ENCODE data around the gene RELN. TPM values are rescaled to one million over a fixed set of nuclear protein-coding genes. Genes with fewer than 3 reads are reported as not detected.

RELN gene
- total and polyA plus RNA-seq, 2 donors (not counting 1 experiment from before 2014, with no cell fraction given): not detected

DNA sequence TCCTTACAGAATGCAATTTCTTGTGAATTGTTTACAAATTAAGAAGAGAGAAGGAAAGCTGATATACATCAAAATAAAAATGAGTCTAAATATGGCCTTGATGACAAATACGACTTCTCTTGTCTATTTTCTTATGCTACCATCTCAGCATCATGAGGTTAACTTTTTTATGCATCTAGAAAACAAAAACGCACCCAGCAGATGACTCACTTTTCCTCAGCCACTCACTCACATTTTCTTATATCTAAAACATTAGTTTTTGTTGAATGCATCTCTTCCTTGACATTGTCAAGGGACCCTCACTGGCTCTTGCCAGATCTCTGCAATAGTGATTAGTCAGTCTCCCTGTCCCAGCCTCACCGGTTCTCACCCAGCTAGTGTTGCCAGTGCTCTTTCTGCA lies 287.0 kb downstream of the RELN start:
- H3K4me3 Mint-ChIP-seq: no peak overlapping the region
- Histone ChIP-seq H3K4me3 (ENCODE audit: control extremely low read depth in 1 of 5, extremely low read depth in 1 of 5, insufficient read depth in 1 of 5, low read depth in 2 of 5, low read length in 4 of 5) (no peak overlapping the region), H3K36me3 (replicated peaks in 1 of 2; ENCODE audit: control extremely low read depth in 1 of 2, control insufficient read depth in 1 of 2, extremely low read depth in 1 of 2, insufficient read depth in 2 of 2, low read length in 1 of 2) (no peaks in the 10 kb centered on the region), H3K27ac (ENCODE audit: low read length in 2 of 2) (no peak overlapping the region), H2AFZ (ENCODE audit: insufficient read depth, low read depth, low read length, poor library complexity, severe bottlenecking) (no peak overlapping the region), H3K79me2 (ENCODE audit: control insufficient read depth, insufficient read depth, low read length) (no peaks in the 10 kb centered on the region), H3K4me1 (ENCODE audit: control insufficient read depth in 2 of 2, insufficient read depth in 2 of 2, low read length in 2 of 2) (no peaks in the 10 kb centered on the region), H3K27me3 (replicated peaks in 1 of 4; ENCODE audit: control extremely low read depth in 1 of 4, control insufficient read depth in 3 of 4, insufficient read depth in 4 of 4, low read length in 3 of 4) (peaks cover 0 to 4% (median 0%) of the 10 kb centered on the region in 4 experiments), H3K9ac (ENCODE audit: low read length) (no peak overlapping the region), H3K4me2 (replicated peaks; ENCODE audit: low read depth, low read length, poor library complexity, severe bottlenecking) (no peak overlapping the region), H3K9me3 (ENCODE audit: control extremely low read depth in 1 of 3, control insufficient read depth in 2 of 3, insufficient read depth in 1 of 3, low read length in 2 of 3) (no peaks in the 10 kb centered on the region), H4K20me1 (ENCODE audit: control insufficient read depth, insufficient read depth, low read length, poor library complexity, severe bottlenecking) (no peaks in the 10 kb centered on the region)
- H3K4me1 Mint-ChIP-seq: no peaks in the 10 kb centered on the region
- H3K9me3 Mint-ChIP-seq (ENCODE audit: insufficient read depth): no peaks in the 10 kb centered on the region
- no peak for ATAC-seq (ENCODE audit: low read depth)
- CTCF ChIA-PET: no interaction called here
- WGBS (ENCODE audit: insufficient coverage): 71% methylated on average over 2 of the region's 3 CpGs
- H3K27ac Mint-ChIP-seq: no peak overlapping the region
- POLR2A ChIA-PET: no interaction called here
- TF ChIP-seq, protein P1, sequence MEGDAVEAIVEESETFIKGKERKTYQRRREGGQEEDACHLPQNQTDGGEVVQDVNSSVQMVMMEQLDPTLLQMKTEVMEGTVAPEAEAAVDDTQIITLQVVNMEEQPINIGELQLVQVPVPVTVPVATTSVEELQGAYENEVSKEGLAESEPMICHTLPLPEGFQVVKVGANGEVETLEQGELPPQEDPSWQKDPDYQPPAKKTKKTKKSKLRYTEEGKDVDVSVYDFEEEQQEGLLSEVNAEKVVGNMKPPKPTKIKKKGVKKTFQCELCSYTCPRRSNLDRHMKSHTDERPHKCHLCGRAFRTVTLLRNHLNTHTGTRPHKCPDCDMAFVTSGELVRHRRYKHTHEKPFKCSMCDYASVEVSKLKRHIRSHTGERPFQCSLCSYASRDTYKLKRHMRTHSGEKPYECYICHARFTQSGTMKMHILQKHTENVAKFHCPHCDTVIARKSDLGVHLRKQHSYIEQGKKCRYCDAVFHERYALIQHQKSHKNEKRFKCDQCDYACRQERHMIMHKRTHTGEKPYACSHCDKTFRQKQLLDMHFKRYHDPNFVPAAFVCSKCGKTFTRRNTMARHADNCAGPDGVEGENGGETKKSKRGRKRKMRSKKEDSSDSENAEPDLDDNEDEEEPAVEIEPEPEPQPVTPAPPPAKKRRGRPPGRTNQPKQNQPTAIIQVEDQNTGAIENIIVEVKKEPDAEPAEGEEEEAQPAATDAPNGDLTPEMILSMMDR (IDR thresholded peaks at IDR 0.05): no peak
- TF ChIP-seq EZH2 (IDR thresholded peaks at IDR 0.05; ENCODE audit: borderline replicate concordance, insufficient read depth, low read depth, low read length, poor library complexity, severe bottlenecking): no peak
- intact Hi-C loops (cut with micrococcal nuclease): no loop called here
- DNase-seq: no peak
- H3K27me3 Mint-ChIP-seq: no peaks in the 10 kb centered on the region

- Histone ChIP-seq H3K9ac (ENCODE audit: low read length) (no peak overlapping the region), H3K4me1 (ENCODE audit: control insufficient read depth in 2 of 2, insufficient read depth in 2 of 2, low read length in 2 of 2) (no peaks in the 10 kb centered on the region), H4K20me1 (ENCODE audit: control insufficient read depth, insufficient read depth, low read length, poor library complexity, severe bottlenecking) (no peaks in the 10 kb centered on the region), H3K36me3 (replicated peaks in 1 of 2; ENCODE audit: control extremely low read depth in 1 of 2, control insufficient read depth in 1 of 2, extremely low read depth in 1 of 2, insufficient read depth in 2 of 2, low read length in 1 of 2) (no peaks in the 10 kb centered on the region), H3K27me3 (replicated peaks in 1 of 4; ENCODE audit: control extremely low read depth in 1 of 4, control insufficient read depth in 3 of 4, insufficient read depth in 4 of 4, low read length in 3 of 4) (peaks cover 0 to 4% (median 0%) of the 10 kb centered on the region in 4 experiments), H3K79me2 (ENCODE audit: control insufficient read depth, insufficient read depth, low read length) (no peaks in the 10 kb centered on the region), H3K4me2 (replicated peaks; ENCODE audit: low read depth, low read length, poor library complexity, severe bottlenecking) (no peak overlapping the region), H3K27ac (ENCODE audit: low read length in 2 of 2) (no peak overlapping the region), H3K9me3 (ENCODE audit: control extremely low read depth in 1 of 3, control insufficient read depth in 2 of 3, insufficient read depth in 1 of 3, low read length in 2 of 3) (no peaks in the 10 kb centered on the region), H3K4me3 (ENCODE audit: control extremely low read depth in 1 of 5, extremely low read depth in 1 of 5, insufficient read depth in 1 of 5, low read depth in 2 of 5, low read length in 4 of 5) (no peak overlapping the region), H2AFZ (ENCODE audit: insufficient read depth, low read depth, low read length, poor library complexity, severe bottlenecking) (no peak overlapping the region)
- Mint-ChIP-seq H3K4me3 (no peak overlapping the region), H3K4me1 (no peaks in the 10 kb centered on the region), H3K27me3 (peaks cover 3% of the 10 kb centered on the region), H3K27ac (no peak overlapping the region), H3K9me3 (ENCODE audit: insufficient read depth) (no peaks in the 10 kb centered on the region)
- intact Hi-C loops (cut with micrococcal nuclease): no loop called here
- ChIA-PET CTCF (no interaction called here), POLR2A (no interaction called here)
- no CpG with 5 or more reads among the region's 1 CpG for WGBS (ENCODE audit: insufficient coverage)
- DNase-seq (no peak), ATAC-seq (ENCODE audit: low read depth) (no peak)
- TF ChIP-seq EZH2 (IDR thresholded peaks at IDR 0.05; ENCODE audit: borderline replicate concordance, insufficient read depth, low read depth, low read length, poor library complexity, severe bottlenecking): no peak
- TF ChIP-seq, protein P1 (IDR thresholded peaks at IDR 0.05): no peak
Observed at GRCh38 chr7:103699032-103699431, 290.4 kb downstream of the RELN start.

Data from B cell (primary cell).